Mesendoderm (in vitro differentiated cells): ENCODE data around the gene HNRNPUL1.

Source experiments
- DNase-seq: peaks from one replicate; pipeline ENCODE4 v3.0.0; 2013
- H2AK5ac ChIP-seq: 2 replicates; pipeline ENCODE4 v1.6.1; 2013; ENCODE audit warnings: low read length, inconsistent platforms
- H2BK120ac ChIP-seq: 2 replicates; pipeline ENCODE4 v1.6.1; 2013; ENCODE audit warnings: low read depth, mild to moderate bottlenecking, low read length, moderate library complexity, mixed read lengths
- H2BK15ac ChIP-seq: replicated peaks from 2 replicates; pipeline ENCODE4 v1.6.1; 2013; ENCODE audit warnings: low read depth, mild to moderate bottlenecking, moderate library complexity
- H2BK5ac ChIP-seq: 2 replicates; pipeline ENCODE4 v1.6.1; 2013; ENCODE audit warnings: low read length, inconsistent platforms
- H3K18ac ChIP-seq: 2 replicates; pipeline ENCODE4 v1.6.1; 2013; ENCODE audit warnings: mild to moderate bottlenecking, low read length, mixed read lengths
- H3K23ac ChIP-seq: one replicate; pipeline ENCODE4 v1.6.1; 2013; ENCODE audit warnings: low read length
- H3K27ac ChIP-seq: 2 replicates; pipeline ENCODE4 v1.5.1; 2013; ENCODE audit warnings: low read depth, mild to moderate bottlenecking, inconsistent platforms, low read length, moderate library complexity
- H3K27me3 ChIP-seq: 2 replicates; pipeline ENCODE4 v1.6.1; 2013; ENCODE audit warnings: low read length, control low read depth, mild to moderate bottlenecking, inconsistent platforms; ENCODE audit not compliant: insufficient read depth, poor library complexity
- H3K36me3 ChIP-seq: 2 replicates; pipeline ENCODE4 v1.6.1; 2013; ENCODE audit warnings: low read length, inconsistent platforms; ENCODE audit not compliant: control insufficient read depth, insufficient read depth
- H3K4ac ChIP-seq: one replicate; pipeline ENCODE4 v1.6.1; 2013; ENCODE audit warnings: low read depth, mild to moderate bottlenecking, low read length, moderate library complexity
- H3K4me1 ChIP-seq: 2 replicates; pipeline ENCODE4 v1.6.1; 2013; ENCODE audit warnings: low read depth, low read length, inconsistent platforms; ENCODE audit not compliant: control insufficient read depth
- H3K4me2 ChIP-seq: 2 replicates; pipeline ENCODE4 v1.6.1; 2013; ENCODE audit warnings: low read length
- H3K4me3 ChIP-seq: 2 replicates; pipeline ENCODE4 v1.5.1; 2013; ENCODE audit warnings: mild to moderate bottlenecking, low read length
- H3K56ac ChIP-seq: one replicate; pipeline ENCODE4 v1.6.1; 2013; ENCODE audit warnings: low read length
- H3K79me1 ChIP-seq: 2 replicates; pipeline ENCODE4 v1.6.1; 2013; ENCODE audit warnings: low read length, inconsistent platforms
- H3K79me2 ChIP-seq: 2 replicates; pipeline ENCODE4 v1.6.1; 2013; ENCODE audit warnings: mild to moderate bottlenecking, low read length; ENCODE audit not compliant: control insufficient read depth, insufficient read depth
- H3K9ac ChIP-seq: 2 replicates; pipeline ENCODE4 v1.6.1; 2013; ENCODE audit warnings: low read length, inconsistent platforms
- H4K5ac ChIP-seq: one replicate; pipeline ENCODE4 v1.6.1; 2013; ENCODE audit warnings: low read length
- H4K8ac ChIP-seq: one replicate; pipeline ENCODE4 v1.6.1; 2013; ENCODE audit warnings: low read depth, mild to moderate bottlenecking, control low read depth, low read length, moderate library complexity
- WGBS: extraction: QIAGEN DNeasy Blood & Tissue Kit; methylation state at CpG from one replicate; pipeline ENCODE4 v1.1.7; 2013; ENCODE audit warnings: low lambda C conversion rate, missing lambda C conversion rate; ENCODE audit not compliant: insufficient coverage; ENCODE audit errors: extremely low coverage; 5-methylcytosine and 5-hydroxymethylcytosine counted together

HNRNPUL1 gene

GRCh38 chr19:41321600-41322270, 57.6 kb downstream of the HNRNPUL1 start:
- Histone ChIP-seq H3K27ac (peak overlapping the region; percentile 99), H3K36me3 (peaks cover 8% of the 10 kb centered on the region)

GRCh38 chr19:41322451-41322850, 58.3 kb downstream of the HNRNPUL1 start:
- H3K79me1 ChIP-seq = peaks cover 4% of the 10 kb centered on the region
- H2BK5ac ChIP-seq = peak overlapping the region; percentile 95
- WGBS = no CpG with 5 or more reads among the region's 11 CpGs
- H2BK15ac ChIP-seq = no peak overlapping the region
- no peak overlapping the region for H4K5ac ChIP-seq
- H3K27me3 ChIP-seq = no peaks in the 10 kb centered on the region
- H2AK5ac ChIP-seq = peak overlapping the region; percentile 4
- no peak overlapping the region for H3K23ac ChIP-seq
- peaks cover 34% of the 10 kb centered on the region for H3K4me1 ChIP-seq
- peak overlapping the region; percentile 70 for H3K56ac ChIP-seq
- H3K79me2 ChIP-seq = peaks cover 2% of the 10 kb centered on the region
- peak overlapping the region; percentile 99 for H3K27ac ChIP-seq
- H4K8ac ChIP-seq = no peak overlapping the region
- DNase-seq = no peak
- peak overlapping the region; percentile 29 for H2BK120ac ChIP-seq
- peak overlapping the region; percentile 89 for H3K18ac ChIP-seq
- peak overlapping the region; percentile 37 for H3K9ac ChIP-seq
- peak overlapping the region; percentile 82 for H3K4ac ChIP-seq
- peaks cover 6% of the 10 kb centered on the region for H3K36me3 ChIP-seq
- no peak overlapping the region for H3K4me3 ChIP-seq
- no peak overlapping the region for H3K4me2 ChIP-seq

More at GRCh38 chr19:41321600-41322270, 57.6 kb downstream of the HNRNPUL1 start:
- H2AK5ac ChIP-seq = no peak overlapping the region
- peak overlapping the region; percentile 37 for H3K9ac ChIP-seq
- H4K5ac ChIP-seq = no peak overlapping the region
- peaks cover 2% of the 10 kb centered on the region for H3K79me1 ChIP-seq
- H4K8ac ChIP-seq = no peak overlapping the region
- peak overlapping the region; percentile 66 for H2BK5ac ChIP-seq
- H3K4me2 ChIP-seq = no peak overlapping the region
- peaks cover 2% of the 10 kb centered on the region for H3K79me2 ChIP-seq
- no peak overlapping the region for H3K4me3 ChIP-seq
- peak overlapping the region; percentile 82 for H3K4ac ChIP-seq
- H3K27me3 ChIP-seq = no peaks in the 10 kb centered on the region
- peak overlapping the region; percentile 71 for H3K56ac ChIP-seq
- peaks cover 29% of the 10 kb centered on the region for H3K4me1 ChIP-seq
- H2BK120ac ChIP-seq = no peak overlapping the region
- WGBS = no CpG with 5 or more reads among the region's 10 CpGs
- peak; percentile 93 for DNase-seq
- H2BK15ac ChIP-seq = no peak overlapping the region
- H3K18ac ChIP-seq = peak overlapping the region; percentile 89
- no peak overlapping the region for H3K23ac ChIP-seq

- H3K36me3 ChIP-seq = peaks cover 6% of the 10 kb centered on the region
- peak overlapping the region; percentile 89 for H3K18ac ChIP-seq
- H4K5ac ChIP-seq = peak overlapping the region; percentile 10
- no CpG with 5 or more reads among the region's 7 CpGs for WGBS
- H3K4me3 ChIP-seq = no peak overlapping the region
- peak overlapping the region; percentile 95 for H2BK5ac ChIP-seq
- H2BK15ac ChIP-seq = no peak overlapping the region
- no peak for DNase-seq
- H3K27me3 ChIP-seq = no peaks in the 10 kb centered on the region
- peak overlapping the region; percentile 28 for H4K8ac ChIP-seq
- H2BK120ac ChIP-seq = peak overlapping the region; percentile 31
- H2AK5ac ChIP-seq = peak overlapping the region; percentile 40
- H3K79me2 ChIP-seq = peaks cover 2% of the 10 kb centered on the region
- peak overlapping the region; percentile 37 for H3K9ac ChIP-seq
- peaks cover 37% of the 10 kb centered on the region for H3K4me1 ChIP-seq
- peak overlapping the region; percentile 99 for H3K27ac ChIP-seq
- peak overlapping the region; percentile 70 for H3K56ac ChIP-seq
- H3K23ac ChIP-seq = peak overlapping the region; percentile 59
- no peak overlapping the region for H3K4me2 ChIP-seq
- peaks cover 4% of the 10 kb centered on the region for H3K79me1 ChIP-seq
- peak overlapping the region; percentile 97 for H3K4ac ChIP-seq
Measured at GRCh38 chr19:41323023-41323422, 58.9 kb downstream of the HNRNPUL1 start.

GRCh38 chr19:41323430-41324125, 59.4 kb downstream of the HNRNPUL1 start:
- Histone ChIP-seq H4K8ac (peak overlapping the region; percentile 28), H3K36me3 (peaks cover 6% of the 10 kb centered on the region), H2BK5ac (peak overlapping the region; percentile 95), H3K23ac (peak overlapping the region; percentile 59), H3K27me3 (no peaks in the 10 kb centered on the region), H4K5ac (peak overlapping the region; percentile 10), H3K4ac (peak overlapping the region; percentile 97), H3K27ac (peak overlapping the region; percentile 99), H3K79me1 (peaks cover 4% of the 10 kb centered on the region), H3K4me1 (peaks cover 39% of the 10 kb centered on the region), H3K18ac (peak overlapping the region; percentile 89), H2BK15ac (no peak overlapping the region), H2BK120ac (peak overlapping the region; percentile 74), H3K4me3 (no peak overlapping the region), H3K9ac (peak overlapping the region; percentile 53), H3K4me2 (no peak overlapping the region), H3K56ac (peak overlapping the region; percentile 70), H2AK5ac (peak overlapping the region; percentile 40), H3K79me2 (peaks cover 2% of the 10 kb centered on the region)
- DNase-seq = peak; percentile 90
- no CpG with 5 or more reads among the region's 16 CpGs for WGBS

GRCh38 chr19:41324231-41324702, 60.1 kb downstream of the HNRNPUL1 start:
- no peak overlapping the region for H3K4me2 ChIP-seq
- H3K18ac ChIP-seq = peak overlapping the region; percentile 83
- H3K56ac ChIP-seq = peak overlapping the region; percentile 70
- peaks cover 39% of the 10 kb centered on the region for H3K4me1 ChIP-seq
- H4K8ac ChIP-seq = peak overlapping the region; percentile 28
- H2BK15ac ChIP-seq = no peak overlapping the region
- no peaks in the 10 kb centered on the region for H3K27me3 ChIP-seq
- H2BK5ac ChIP-seq = peak overlapping the region; percentile 86
- WGBS = no CpG with 5 or more reads among the region's 7 CpGs
- peak overlapping the region; percentile 74 for H2BK120ac ChIP-seq
- H3K79me1 ChIP-seq = peaks cover 2% of the 10 kb centered on the region
- peak overlapping the region; percentile 5 for H2AK5ac ChIP-seq
- DNase-seq = peak; percentile 64
- H3K4ac ChIP-seq = peak overlapping the region; percentile 97
- peak overlapping the region; percentile 53 for H3K9ac ChIP-seq
- H3K27ac ChIP-seq = peak overlapping the region; percentile 99
- no peak overlapping the region for H3K23ac ChIP-seq
- H4K5ac ChIP-seq = peak overlapping the region; percentile 64
- H3K4me3 ChIP-seq = no peak overlapping the region
- H3K79me2 ChIP-seq = peaks cover 2% of the 10 kb centered on the region
- peaks cover 3% of the 10 kb centered on the region for H3K36me3 ChIP-seq
